Nephron (organoid): ENCODE data around the gene LRRC8D.

ENCODE experiments used
- H3K27ac Mint-ChIP-seq, 3 experiments: 2 replicates each; pipeline ENCODE4 v1.8.0; 2020; ENCODE audit warnings: mixed read lengths in 3 of 3, mild to moderate bottlenecking in 2 of 3, moderate library complexity in 1 of 3
- H3K27me3 Mint-ChIP-seq: 2 replicates; pipeline ENCODE4 v1.8.0; 2021; ENCODE audit warnings: low read depth, mild to moderate bottlenecking, moderate library complexity, mixed read lengths
- H3K36me3 Mint-ChIP-seq: 2 replicates; pipeline ENCODE4 v1.8.0; 2020; ENCODE audit warnings: low read depth, mixed read lengths
- H3K4me1 Mint-ChIP-seq: 2 replicates; pipeline ENCODE4 v1.8.0; 2020; ENCODE audit warnings: mixed read lengths
- H3K4me3 Mint-ChIP-seq, 3 experiments: 2 replicates each; pipeline ENCODE4 v1.8.0; 2020; ENCODE audit warnings: mild to moderate bottlenecking in 3 of 3, mixed read lengths in 3 of 3, moderate library complexity in 2 of 3
- H3K9me3 Mint-ChIP-seq: 2 replicates; pipeline ENCODE4 v1.8.0; 2020; ENCODE audit warnings: mixed read lengths
- TF ChIP-seq, protein P1 (sequence below), 3 experiments: fragments of 200-600 bp; sonication (generic); IDR thresholded peaks; one replicate each; pipeline ENCODE4 v1.5.0; 2021; ENCODE audit warnings: antibody characterized with exemption in 3 of 3; ENCODE audit not compliant: unreplicated experiment in 3 of 3

LRRC8D gene

DNA sequence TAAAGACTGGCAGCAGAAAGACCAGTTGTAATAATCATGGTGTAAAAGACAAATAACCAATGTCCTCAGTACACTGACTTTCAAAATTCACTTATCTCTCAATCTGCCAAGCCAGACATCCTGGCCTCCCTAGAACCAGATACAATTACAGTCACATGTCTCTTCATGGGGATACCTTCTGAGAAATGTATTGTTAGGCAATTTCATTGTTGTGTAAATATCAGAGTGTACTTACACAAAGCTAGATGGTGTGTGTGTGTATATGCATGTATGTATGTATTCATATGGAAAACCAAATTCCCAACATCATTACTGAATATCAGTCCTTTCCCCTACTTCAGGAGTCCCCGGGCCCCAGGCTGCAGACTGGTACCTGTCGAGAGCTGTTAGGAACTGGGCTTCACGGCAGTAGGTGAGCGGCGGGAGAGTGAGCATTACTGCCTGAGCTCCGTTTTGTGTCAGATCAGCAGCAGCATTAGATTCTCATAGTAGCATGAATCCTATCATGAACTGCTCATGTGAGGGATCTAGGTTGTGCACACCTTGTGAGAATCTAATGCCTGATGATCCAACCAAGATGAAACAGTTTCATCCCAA is 108.7 kb downstream of the LRRC8D start:
- Mint-ChIP-seq H3K9me3 (peaks cover 13% of the 10 kb centered on the region), H3K27ac (no peak overlapping the region), H3K4me1 (no peaks in the 10 kb centered on the region), H3K27me3 (no peaks in the 10 kb centered on the region), H3K4me3 (no peak overlapping the region), H3K36me3 (peaks cover 72% of the 10 kb centered on the region)
- TF ChIP-seq, protein P1, sequence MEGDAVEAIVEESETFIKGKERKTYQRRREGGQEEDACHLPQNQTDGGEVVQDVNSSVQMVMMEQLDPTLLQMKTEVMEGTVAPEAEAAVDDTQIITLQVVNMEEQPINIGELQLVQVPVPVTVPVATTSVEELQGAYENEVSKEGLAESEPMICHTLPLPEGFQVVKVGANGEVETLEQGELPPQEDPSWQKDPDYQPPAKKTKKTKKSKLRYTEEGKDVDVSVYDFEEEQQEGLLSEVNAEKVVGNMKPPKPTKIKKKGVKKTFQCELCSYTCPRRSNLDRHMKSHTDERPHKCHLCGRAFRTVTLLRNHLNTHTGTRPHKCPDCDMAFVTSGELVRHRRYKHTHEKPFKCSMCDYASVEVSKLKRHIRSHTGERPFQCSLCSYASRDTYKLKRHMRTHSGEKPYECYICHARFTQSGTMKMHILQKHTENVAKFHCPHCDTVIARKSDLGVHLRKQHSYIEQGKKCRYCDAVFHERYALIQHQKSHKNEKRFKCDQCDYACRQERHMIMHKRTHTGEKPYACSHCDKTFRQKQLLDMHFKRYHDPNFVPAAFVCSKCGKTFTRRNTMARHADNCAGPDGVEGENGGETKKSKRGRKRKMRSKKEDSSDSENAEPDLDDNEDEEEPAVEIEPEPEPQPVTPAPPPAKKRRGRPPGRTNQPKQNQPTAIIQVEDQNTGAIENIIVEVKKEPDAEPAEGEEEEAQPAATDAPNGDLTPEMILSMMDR (IDR thresholded peaks at IDR 0.05; ENCODE audit: unreplicated experiment in 3 of 3), result no peak

DNA sequence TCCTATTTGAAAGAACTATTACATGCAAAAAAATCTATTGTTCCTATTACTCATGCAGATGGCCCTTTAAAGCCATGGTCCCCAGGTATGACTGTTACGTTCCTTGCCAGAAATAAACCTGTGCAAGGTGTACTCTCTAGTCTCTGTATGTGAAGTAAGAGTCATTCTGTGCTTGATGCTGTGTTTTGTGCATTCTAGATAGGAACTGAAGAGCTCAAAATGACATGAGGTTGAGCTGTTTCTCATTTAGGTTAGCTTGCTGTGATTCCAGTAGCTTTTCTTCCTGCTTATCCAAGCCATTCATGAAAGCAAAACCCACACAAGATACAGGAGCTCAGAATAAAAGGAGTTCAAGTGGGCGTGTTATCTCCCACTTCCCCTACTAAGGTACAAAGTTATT is 109.7 kb downstream of the LRRC8D start:
- peaks cover 74% of the 10 kb centered on the region for H3K36me3 Mint-ChIP-seq
- no peak overlapping the region for H3K4me3 Mint-ChIP-seq

DNA sequence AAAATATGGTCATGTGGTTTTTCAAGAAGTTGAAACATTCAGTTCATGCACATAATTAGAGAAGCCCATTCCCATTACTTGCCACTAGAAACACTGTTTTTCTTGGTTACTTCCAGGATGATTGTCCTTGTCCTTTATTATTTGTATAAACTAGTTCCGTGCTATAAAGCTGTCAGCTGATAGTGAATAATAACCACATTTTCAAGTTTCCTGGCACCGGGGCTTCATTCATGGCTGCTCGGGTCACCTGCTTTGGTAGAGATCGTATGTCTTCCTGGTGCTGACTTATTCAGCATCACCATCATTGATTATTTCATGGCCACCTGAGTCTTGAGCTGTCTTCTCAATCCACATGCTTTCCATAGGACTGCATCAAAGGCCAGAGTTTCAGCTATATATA is 111.1 kb downstream of the LRRC8D start:
- Mint-ChIP-seq H3K4me3 (no peak overlapping the region), H3K4me1 (no peaks in the 10 kb centered on the region), H3K36me3 (peaks cover 65% of the 10 kb centered on the region), H3K27me3 (no peaks in the 10 kb centered on the region), H3K9me3 (peaks cover 4% of the 10 kb centered on the region), H3K27ac (no peak overlapping the region)
- TF ChIP-seq, protein P1 (IDR thresholded peaks at IDR 0.05; ENCODE audit: unreplicated experiment in 3 of 3), result no peak

More for the DNA sequence above, 109.7 kb downstream of the LRRC8D start:
- TF ChIP-seq, protein P1 (IDR thresholded peaks at IDR 0.05; ENCODE audit: unreplicated experiment in 3 of 3), result no peak
- H3K27me3 Mint-ChIP-seq, result no peaks in the 10 kb centered on the region
- peaks cover 11% of the 10 kb centered on the region for H3K9me3 Mint-ChIP-seq
- H3K27ac Mint-ChIP-seq, result no peak overlapping the region
- H3K4me1 Mint-ChIP-seq, result no peaks in the 10 kb centered on the region

DNA sequence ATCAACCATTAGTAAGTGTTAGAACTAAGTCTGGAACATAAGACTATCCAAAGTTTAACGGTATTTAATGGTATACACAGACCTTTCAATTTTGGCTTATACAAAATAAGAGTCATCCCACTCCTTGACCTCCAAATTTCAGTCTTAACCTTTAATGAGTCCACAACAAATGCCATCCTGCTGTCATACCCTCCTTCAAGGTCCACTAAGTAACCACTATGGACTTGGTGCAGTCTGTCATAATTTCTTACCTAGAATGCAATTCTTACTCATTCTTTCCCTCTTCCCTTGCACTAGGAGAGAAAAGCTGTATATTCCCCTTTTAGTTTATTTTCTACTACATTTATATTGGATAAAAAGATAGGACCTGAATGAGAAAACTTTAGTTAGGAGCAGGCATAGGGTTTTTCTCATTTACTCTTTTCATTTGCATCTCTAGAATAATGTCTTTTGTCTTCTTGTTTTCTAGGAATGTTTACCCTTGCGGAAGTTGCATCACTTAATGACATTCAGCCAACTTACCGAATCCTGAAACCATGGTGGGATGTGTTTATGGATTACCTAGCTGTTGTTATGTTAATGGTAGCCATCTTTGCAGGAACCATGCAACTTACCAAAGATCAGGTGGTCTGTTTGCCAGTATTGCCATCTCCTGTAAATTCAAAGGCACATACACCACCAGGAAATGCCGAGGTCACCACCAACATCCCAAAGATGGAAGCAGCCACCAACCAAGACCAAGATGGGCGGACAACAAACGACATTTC is 111.9 kb downstream of the LRRC8D start:
- TF ChIP-seq, protein P1 (IDR thresholded peaks at IDR 0.05; ENCODE audit: unreplicated experiment in 3 of 3), result no peak
- H3K36me3 Mint-ChIP-seq, result peaks cover 59% of the 10 kb centered on the region
- no peak overlapping the region for H3K4me3 Mint-ChIP-seq

DNA sequence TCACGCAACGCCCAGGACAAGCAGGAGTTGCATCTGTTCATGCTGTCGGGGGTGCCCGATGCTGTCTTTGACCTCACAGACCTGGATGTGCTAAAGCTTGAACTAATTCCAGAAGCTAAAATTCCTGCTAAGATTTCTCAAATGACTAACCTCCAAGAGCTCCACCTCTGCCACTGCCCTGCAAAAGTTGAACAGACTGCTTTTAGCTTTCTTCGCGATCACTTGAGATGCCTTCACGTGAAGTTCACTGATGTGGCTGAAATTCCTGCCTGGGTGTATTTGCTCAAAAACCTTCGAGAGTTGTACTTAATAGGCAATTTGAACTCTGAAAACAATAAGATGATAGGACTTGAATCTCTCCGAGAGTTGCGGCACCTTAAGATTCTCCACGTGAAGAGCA is 113.6 kb downstream of the LRRC8D start:
- Mint-ChIP-seq H3K4me1 (peaks cover 11% of the 10 kb centered on the region), H3K27me3 (no peaks in the 10 kb centered on the region), H3K9me3 (no peaks in the 10 kb centered on the region), H3K27ac (no peak overlapping the region), H3K4me3 (no peak overlapping the region), H3K36me3 (peaks cover 46% of the 10 kb centered on the region)
- TF ChIP-seq, protein P1 (IDR thresholded peaks at IDR 0.05; ENCODE audit: unreplicated experiment in 3 of 3), result no peak

More for the DNA sequence above, 111.9 kb downstream of the LRRC8D start:
- Mint-ChIP-seq H3K9me3 (peaks cover 2% of the 10 kb centered on the region), H3K4me1 (no peaks in the 10 kb centered on the region), H3K27me3 (no peaks in the 10 kb centered on the region), H3K27ac (no peak overlapping the region)
